Endothelial cell of umbilical vein (primary cell): ENCODE measurements around the gene WDR36. TPM values are rescaled to one million over a fixed set of nuclear protein-coding genes. Genes with fewer than 3 reads are reported as not detected.

Experiments used
- BruUV-seq: library from RNA; stranded (reverse); fragments of 400-500 nt; replicated peaks from 2 replicates; lab custom pipeline; 2021; lab: Mats Ljungman, UMichigan
- CTCF ChIA-PET: fragments of 300-600, 350-600 bp; sonication (Branson Sonifier 250); formaldehyde crosslinking; loops from one replicate; lab custom pipeline; 2021; ENCODE audit warnings: antibody characterized with exemption, inconsistent platforms; lab: Charles Lee
- POLR2A ChIA-PET: fragments of 300-600, 350-600 bp; sonication (Branson Sonifier 250); formaldehyde crosslinking; loops from one replicate; lab custom pipeline; 2021; ENCODE audit warnings: antibody characterized with exemption, inconsistent platforms; lab: Charles Lee
- DNase-seq: peaks from one replicate; pipeline ENCODE4 v3.0.0-alpha.2; 2011; ENCODE audit warnings: low read depth, low spot score
- FAIRE-seq: peaks from 2 replicates; lab custom pipeline; 2011; peaks lifted over from hg19 to GRCh38; lab: Jason Lieb, UNC
- H2AFZ ChIP-seq: 2 replicates; pipeline ENCODE4 v1.6.0; 2012; ENCODE audit warnings: low read depth, low read length, control low read depth, inconsistent platforms
- H3K27ac ChIP-seq: 2 replicates; pipeline ENCODE4 v1.5.1; 2011; ENCODE audit warnings: low read depth, mild to moderate bottlenecking, control low read depth, low read length, moderate library complexity; ENCODE audit not compliant: insufficient read depth
- H3K27me3 ChIP-seq, 2 experiments: 2 replicates each; pipeline versions ENCODE4 v1.6.0 to v1.6.1; 2011; ENCODE audit warnings: low read length in 2 of 2, mixed read lengths in 1 of 2; ENCODE audit not compliant: control insufficient read depth in 2 of 2, insufficient read depth in 2 of 2
- H3K36me3 ChIP-seq, 2 experiments: 2 replicates in 1 of 2; 3 replicates in 1 of 2; pipeline ENCODE4 v1.5.1; 2011; ENCODE audit warnings: low read length in 2 of 2, mild to moderate bottlenecking in 1 of 2, moderate library complexity in 1 of 2; ENCODE audit not compliant: control insufficient read depth in 2 of 2, insufficient read depth in 2 of 2; ENCODE audit errors: extremely low read depth in 1 of 2
- H3K4me1 ChIP-seq: 3 replicates; pipeline ENCODE4 v1.5.1; 2011; ENCODE audit warnings: mild to moderate bottlenecking, low read length; ENCODE audit not compliant: control insufficient read depth, insufficient read depth; ENCODE audit errors: extremely low read depth
- H3K4me2 ChIP-seq: 2 replicates; pipeline ENCODE4 v1.6.1; 2011; ENCODE audit warnings: low read length, control low read depth, mixed read lengths; ENCODE audit not compliant: insufficient read depth
- H3K4me3 ChIP-seq, 3 experiments: fragments of 200-600 bp in 1 of 3; sonication (generic), shearing (Covaris generic) in 1 of 3; replicated peaks in 1 of 3; 2 replicates each; pipeline ENCODE4 v1.5.1; 2011 to 2016; ENCODE audit warnings: control low read depth in 3 of 3, low read length in 3 of 3, mild to moderate bottlenecking in 2 of 3, inconsistent platforms in 1 of 3, low read depth in 1 of 3, moderate library complexity in 1 of 3; ENCODE audit not compliant: insufficient read depth in 1 of 3
- H3K79me2 ChIP-seq: 2 replicates; pipeline ENCODE4 v1.6.0; 2012; ENCODE audit warnings: low read length, inconsistent platforms; ENCODE audit not compliant: control insufficient read depth, insufficient read depth
- H3K9ac ChIP-seq: replicated peaks from 2 replicates; pipeline ENCODE3; 2011; ENCODE audit warnings: low read length, control low read depth; ENCODE audit not compliant: insufficient read depth; ENCODE audit errors: extremely low read depth
- H3K9me1 ChIP-seq: replicated peaks from 3 replicates; pipeline ENCODE4 v1.6.0; 2011; ENCODE audit warnings: mild to moderate bottlenecking, low read length; ENCODE audit not compliant: control insufficient read depth, insufficient read depth; ENCODE audit errors: extremely low read depth
- H3K9me3 ChIP-seq: replicated peaks from 2 replicates; pipeline ENCODE4 v1.5.1; 2012; ENCODE audit warnings: low read length, inconsistent platforms; ENCODE audit not compliant: control insufficient read depth, insufficient read depth
- H4K20me1 ChIP-seq: replicated peaks from 2 replicates; pipeline ENCODE3; 2011; ENCODE audit warnings: mild to moderate bottlenecking, low read length; ENCODE audit not compliant: control insufficient read depth, insufficient read depth; ENCODE audit errors: extremely low read depth
- CTCF ChIP-seq, 2 donors: IDR thresholded peaks; 1 replicate in 1 of 2; 2 replicates in 1 of 2; pipeline ENCODE4 v1.5.1; 2011; ENCODE audit warnings: low read length in 2 of 2, mild to moderate bottlenecking in 2 of 2, moderate library complexity in 2 of 2, control low read depth in 1 of 2, inconsistent platforms in 1 of 2, low read depth in 1 of 2; ENCODE audit not compliant: insufficient read depth in 1 of 2; ENCODE audit errors: extremely low read depth in 1 of 2
- EZH2 ChIP-seq: IDR thresholded peaks from 2 replicates; pipeline ENCODE4 v1.6.1; 2012; ENCODE audit warnings: borderline replicate concordance, low read depth, mild to moderate bottlenecking, moderate library complexity, low read length, inconsistent platforms; ENCODE audit not compliant: severe bottlenecking
- FOS ChIP-seq: IDR thresholded peaks from 2 replicates; pipeline ENCODE4 v1.6.1; 2011; ENCODE audit warnings: mild to moderate bottlenecking, low read length, moderate library complexity, borderline replicate concordance; ENCODE audit not compliant: insufficient read depth
- GATA2 ChIP-seq: IDR thresholded peaks from 2 replicates; pipeline ENCODE4 v1.7.0; 2011; ENCODE audit warnings: low read depth, mild to moderate bottlenecking, moderate library complexity, mixed read lengths, low read length; ENCODE audit not compliant: insufficient read length, insufficient read depth
- JUN ChIP-seq: IDR thresholded peaks from 2 replicates; pipeline ENCODE4 v1.6.1; 2011; ENCODE audit warnings: borderline replicate concordance, low read depth; ENCODE audit not compliant: insufficient read length, insufficient read depth
- MAX ChIP-seq: IDR thresholded peaks from 2 replicates; pipeline ENCODE4 v1.6.1; 2011; ENCODE audit not compliant: insufficient read depth, insufficient read length
- MYC ChIP-seq: IDR thresholded peaks from one replicate; pipeline ENCODE4 v1.6.1; 2011; ENCODE audit warnings: mild to moderate bottlenecking, low read depth, low read length
- POLR2A ChIP-seq: IDR thresholded peaks from 2 replicates; pipeline ENCODE4 v1.6.1; 2012; ENCODE audit warnings: low read depth, mild to moderate bottlenecking, control low read depth, low read length
- POLR2AphosphoS5 ChIP-seq: IDR thresholded peaks from 2 replicates; pipeline ENCODE4 v1.6.1; 2012; ENCODE audit warnings: low read depth, mild to moderate bottlenecking, control low read depth, low read length, moderate library complexity; ENCODE audit not compliant: insufficient read depth
- dilution Hi-C: fragments of 300-500 bp; cut with MboI; formaldehyde crosslinking; loops from one replicate; pipeline ENCODE4 v1.15.0; 2019; ENCODE audit warnings: low sequenced_read_pairs; ENCODE audit not compliant: extremely low pct_ligation_motif_present
- intact Hi-C: fragments of 100-400 bp; cut with micrococcal nuclease; formaldehyde crosslinking; loops from one replicate; pipeline ENCODE4 v1.10.0; 2022
- polyA plus RNA-seq, 4 experiments: library from polyadenylated mRNA; depleted of rRNA in 3 of 4; stranded (reverse) in 3 of 4; unstranded in 1 of 4; fragments of >200 nt; gene quantifications; 2 replicates each; pipeline versions ENCODE4 v1.2.1 to v1.2.3, GENCODE V29; 2011 to 2012; ENCODE audit warnings: missing spikeins in 1 of 4
- total RNA-seq: library from RNA; stranded (reverse); gene quantifications from 2 replicates; pipeline ENCODE4 v1.2.3, GENCODE V29; 2021

WDR36 gene
- total and polyA plus RNA-seq, 2 donors (not counting 3 experiments of a cell fraction or from before 2014, with no cell fraction given): 10.6 to 30.2 TPM

DNA sequence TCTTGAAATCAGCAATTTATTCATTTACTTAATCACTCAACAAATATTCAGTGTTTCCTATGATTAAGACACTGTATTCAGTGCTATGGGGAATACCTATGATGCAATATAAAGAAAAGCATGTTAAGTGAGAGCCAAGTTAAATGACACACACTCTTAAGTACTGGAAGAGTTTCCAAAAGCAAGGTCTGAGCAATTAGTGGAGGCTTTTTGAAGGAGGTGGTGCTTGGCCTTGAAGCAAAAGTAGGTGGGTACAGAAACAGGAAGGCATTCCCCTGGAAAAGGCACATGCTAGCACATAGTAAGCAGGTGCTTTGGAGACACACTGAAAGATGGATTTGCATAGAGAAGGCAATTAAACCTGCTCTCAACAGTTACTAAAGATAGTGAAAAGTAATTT, 16.6 kb upstream of the WDR36 start:
- ChIA-PET CTCF (interaction anchor here (1.1 kb wide), 1 partner anchor 9 kb away, joined by 3 read pairs; no protein-coding TSS in a partner anchor), POLR2A (no interaction called here)
- no peaks in the 10 kb centered on the region for H3K36me3 ChIP-seq
- H3K9ac ChIP-seq: no peak overlapping the region
- intact Hi-C loops: no loop called here
- dilution Hi-C loops: no loop called here
- no TSS peak for BruUV-seq
- peaks cover 3% of the 10 kb centered on the region for H3K4me1 ChIP-seq
- H3K79me2 ChIP-seq: no peaks in the 10 kb centered on the region
- no peak overlapping the region for H2AFZ ChIP-seq
- no peaks in the 10 kb centered on the region for H4K20me1 ChIP-seq
- peaks cover 32 to 63% of the 10 kb centered on the region in 2 experiments for H3K27me3 ChIP-seq
- TF ChIP-seq JUN (no peak), EZH2 (no peak), CTCF (IDR thresholded peaks at IDR 0.05; ENCODE audit: extremely low read depth in 1 of 2, insufficient read depth in 1 of 2, low read depth in 1 of 2, low read length in 2 of 2) (no peak), POLR2A (no peak), GATA2 (no peak), MYC (no peak), MAX (no peak), FOS (no peak), POLR2AphosphoS5 (no peak)
- no peak overlapping the region for H3K27ac ChIP-seq
- no peaks in the 10 kb centered on the region for H3K9me1 ChIP-seq
- no peaks in the 10 kb centered on the region for H3K9me3 ChIP-seq
- no peak for DNase-seq
- H3K4me2 ChIP-seq: no peak overlapping the region
- no peak for FAIRE-seq
- no peak overlapping the region for H3K4me3 ChIP-seq
